DMS53 treated with DMSO at 0.1 percent for 48 hours (cell line): ENCODE data around the gene DLK1.

Source experiments
- DNase-seq: peaks from one replicate; lab custom pipeline; 2025; ENCODE audit not compliant: unreplicated experiment; lab: John Stamatoyannopoulos, UW

DLK1 gene

DNA sequence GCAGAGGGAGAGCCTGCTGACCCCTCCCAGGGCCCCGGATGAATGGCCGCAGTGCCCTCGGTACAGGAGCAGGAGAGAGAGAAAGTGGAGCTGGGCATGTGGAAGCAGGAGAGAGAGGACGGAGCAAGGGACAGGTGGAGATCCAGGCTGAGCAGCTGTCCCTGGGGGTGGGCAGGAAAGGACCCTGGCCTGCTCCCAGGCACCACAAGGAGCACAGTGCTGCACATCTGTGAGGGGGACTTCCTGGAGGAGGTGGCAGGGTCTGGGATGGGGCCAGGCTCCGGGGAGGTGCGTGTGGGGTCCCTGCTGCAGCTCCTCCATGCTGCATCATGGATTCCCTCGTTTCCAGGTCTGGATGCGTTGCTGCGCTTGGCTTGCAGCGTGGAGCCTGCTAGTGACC is 13.0 kb upstream of the DLK1 start:
- no peak for DNase-seq

- no peak for DNase-seq
Observed at GRCh38 chr14:100714258-100714892, 12.3 kb upstream of the DLK1 start.

GRCh38 chr14:100715332-100715731 is 11.4 kb upstream of the DLK1 start:
- DNase-seq = no peak

GRCh38 chr14:100715803-100716202 is 10.9 kb upstream of the DLK1 start:
- DNase-seq = no peak

DNA sequence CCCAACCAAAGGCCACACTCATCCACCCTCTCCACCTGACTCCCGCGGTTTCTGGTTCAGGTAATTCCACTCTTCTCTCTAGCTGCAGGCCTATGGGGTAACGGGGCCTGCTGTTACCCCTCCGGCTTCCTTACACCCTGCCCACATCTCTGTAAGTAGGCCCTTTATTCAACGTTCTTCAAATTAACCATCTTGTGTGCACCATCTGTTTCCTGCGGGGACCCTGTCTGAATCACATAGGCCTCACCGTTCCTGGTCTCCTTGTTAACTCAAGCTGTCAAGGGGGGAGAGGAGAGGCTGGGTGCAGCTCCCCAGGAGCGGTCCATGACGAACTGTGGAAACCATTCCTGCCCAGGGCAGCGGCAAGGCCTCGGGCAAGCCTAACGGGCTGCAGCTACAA is 9.3 kb upstream of the DLK1 start:
- no peak for DNase-seq

DNA sequence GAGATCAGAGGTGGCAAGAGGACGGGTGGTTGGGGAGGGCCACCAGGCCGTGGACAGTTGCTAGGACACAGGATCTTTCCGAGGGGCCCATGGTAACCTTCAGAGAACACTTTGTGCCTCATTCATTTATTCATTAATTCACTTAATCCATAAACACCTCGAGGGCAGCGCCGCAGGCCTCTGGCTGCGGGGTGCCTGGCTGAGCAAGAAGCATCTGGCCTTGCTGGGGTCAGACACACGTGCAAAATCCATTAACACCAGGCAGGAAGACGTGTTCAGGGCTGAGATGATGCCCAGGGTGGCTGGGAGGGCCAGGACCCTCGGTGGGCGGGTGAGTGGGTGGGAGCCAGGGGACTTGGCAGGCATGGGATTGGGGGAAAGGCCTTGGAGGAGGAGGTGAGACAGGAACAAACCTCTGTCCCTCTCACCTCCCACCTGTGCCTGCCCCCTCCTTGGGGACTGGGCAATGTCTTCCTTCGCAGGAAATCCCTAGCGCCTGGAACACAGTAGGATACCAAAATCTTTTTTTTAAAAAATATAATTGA is 6.6 kb upstream of the DLK1 start:
- no peak for DNase-seq

- DNase-seq = no peak
Observed at GRCh38 chr14:100721568-100721967, 5.1 kb upstream of the DLK1 start.

DNA sequence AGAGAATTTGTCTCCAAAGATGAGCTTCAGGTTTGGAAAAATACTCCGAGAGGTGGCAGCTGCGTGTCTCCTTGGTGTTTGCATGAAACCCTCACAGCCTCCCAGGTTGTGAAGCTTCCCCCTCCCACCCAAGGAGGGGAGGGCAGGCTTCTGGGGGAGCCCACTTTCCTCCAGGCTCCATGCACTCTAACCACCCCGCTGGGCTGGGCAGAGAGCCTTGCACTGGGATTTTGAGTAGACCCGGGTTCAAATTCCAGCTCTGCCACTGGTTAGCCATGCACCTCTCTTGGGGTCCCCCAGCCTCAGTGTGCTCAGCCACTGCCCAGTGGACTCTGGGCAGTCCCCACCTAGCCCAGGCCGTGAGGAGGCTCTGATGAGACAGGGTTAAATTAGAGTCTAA is 4.3 kb upstream of the DLK1 start:
- DNase-seq = no peak

GRCh38 chr14:100723135-100723829 is 3.4 kb upstream of the DLK1 start:
- no peak for DNase-seq

DNA sequence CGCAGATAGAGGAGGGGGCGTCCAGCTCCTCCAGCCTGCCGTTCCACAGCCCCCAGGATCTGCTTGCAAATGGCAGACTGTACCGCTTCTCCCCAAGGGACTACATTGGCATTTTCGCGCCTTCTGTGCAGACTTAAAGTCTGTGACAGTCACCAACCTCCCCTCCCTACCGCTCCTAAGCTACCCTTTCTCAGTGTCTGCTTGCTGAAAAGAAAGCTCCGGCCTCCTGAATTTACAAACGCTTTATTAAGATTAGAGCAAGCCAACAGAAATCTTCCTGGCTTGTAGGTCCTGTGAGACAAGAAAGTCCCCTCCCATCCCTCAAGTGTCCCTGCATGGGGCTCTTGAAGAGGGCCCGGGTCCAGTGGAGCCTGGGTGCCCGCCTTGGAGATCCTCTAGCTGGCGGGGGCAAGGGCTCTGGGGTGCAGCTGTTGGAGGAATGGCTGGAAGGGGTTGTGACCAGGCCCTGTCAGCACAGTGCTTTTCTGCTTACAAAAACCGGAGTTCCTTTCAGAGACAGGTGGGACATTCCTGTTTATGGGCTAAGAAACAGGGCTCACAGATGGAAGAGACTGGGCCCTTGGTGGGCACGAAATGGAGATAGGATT is 2.8 kb upstream of the DLK1 start:
- DNase-seq = no peak

GRCh38 chr14:100724536-100724935 is 2.2 kb upstream of the DLK1 start:
- DNase-seq = no peak

DNA sequence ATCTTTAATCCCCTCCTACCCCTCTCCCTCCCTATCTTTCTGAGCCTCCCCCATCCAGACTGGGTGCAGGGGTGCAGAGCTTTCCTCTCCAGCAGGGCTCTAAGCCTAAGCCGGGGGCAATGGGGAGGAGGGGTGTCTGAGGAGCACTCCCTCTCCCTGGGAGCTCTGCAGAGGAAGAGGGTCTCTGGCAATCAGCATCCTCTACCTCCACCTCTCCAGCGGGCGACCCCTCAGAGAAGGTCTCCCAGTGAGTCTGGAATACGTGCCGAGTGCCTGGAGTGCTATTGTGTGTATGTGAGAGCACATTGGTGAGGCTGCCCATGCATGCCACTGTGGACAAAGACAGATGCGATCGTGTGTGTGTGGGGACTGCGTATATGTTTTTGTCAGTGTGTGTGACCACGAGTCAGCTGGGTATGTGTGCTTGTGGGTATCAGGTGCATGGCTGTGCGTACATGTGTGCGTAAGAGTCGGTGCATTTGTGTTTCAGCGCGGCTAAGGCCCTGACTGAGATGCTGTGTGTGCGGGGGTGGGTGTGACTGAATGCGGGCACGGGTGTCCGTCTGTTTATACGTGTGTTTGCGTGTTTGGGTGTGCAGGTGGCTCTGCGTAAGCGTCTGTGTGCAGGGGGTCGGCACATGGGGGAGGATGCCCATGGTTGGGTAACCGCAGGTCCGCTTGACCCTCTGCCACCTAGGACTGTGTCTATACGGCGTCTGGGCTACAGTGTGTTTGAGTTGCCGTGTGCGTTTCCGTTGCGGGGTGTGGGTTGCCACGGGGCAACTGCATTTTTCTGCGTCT is 905 bp upstream of the DLK1 start:
- no peak for DNase-seq

GRCh38 chr14:100727086-100727872 is 587 bp downstream of the DLK1 start:
- no peak for DNase-seq

DNA sequence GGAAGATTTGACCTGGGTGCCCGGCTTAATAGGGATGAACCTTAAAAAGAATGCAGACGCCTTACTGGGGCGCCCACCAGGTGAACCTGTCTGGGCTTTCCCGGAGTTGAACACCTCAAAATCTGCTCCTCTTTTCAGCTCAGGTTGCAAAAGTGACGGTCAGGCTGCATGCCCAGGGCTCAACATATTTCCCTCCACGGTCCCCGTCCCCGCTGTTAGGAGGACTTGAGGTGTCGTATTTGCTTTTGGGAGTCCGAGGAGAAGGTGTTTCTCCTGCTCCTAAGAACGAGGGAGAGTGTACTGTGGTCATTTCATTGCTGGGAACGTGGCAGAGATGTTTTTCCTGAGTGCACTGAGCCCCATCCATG is 1.2 kb downstream of the DLK1 start:
- no peak for DNase-seq

DNA sequence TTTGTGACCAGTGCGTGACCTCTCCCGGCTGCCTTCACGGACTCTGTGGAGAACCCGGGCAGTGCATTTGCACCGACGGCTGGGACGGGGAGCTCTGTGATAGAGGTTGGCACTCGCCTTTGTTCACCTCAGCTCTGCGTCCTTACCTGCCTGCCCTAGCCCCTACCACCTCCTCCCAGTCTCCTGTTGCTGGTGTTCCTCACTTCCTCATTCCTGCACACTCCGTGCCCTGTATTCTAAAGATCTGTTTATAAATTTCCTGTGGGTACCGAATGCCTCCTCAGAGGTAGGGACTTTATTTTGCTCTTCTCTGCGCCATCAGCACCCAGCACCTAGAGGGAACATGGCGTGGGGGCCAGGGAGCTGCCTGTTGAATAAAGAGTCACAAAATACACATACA is 2.3 kb downstream of the DLK1 start:
- no peak for DNase-seq

- DNase-seq = no peak
Observed at GRCh38 chr14:100729982-100730381, 3.3 kb downstream of the DLK1 start.

DNA sequence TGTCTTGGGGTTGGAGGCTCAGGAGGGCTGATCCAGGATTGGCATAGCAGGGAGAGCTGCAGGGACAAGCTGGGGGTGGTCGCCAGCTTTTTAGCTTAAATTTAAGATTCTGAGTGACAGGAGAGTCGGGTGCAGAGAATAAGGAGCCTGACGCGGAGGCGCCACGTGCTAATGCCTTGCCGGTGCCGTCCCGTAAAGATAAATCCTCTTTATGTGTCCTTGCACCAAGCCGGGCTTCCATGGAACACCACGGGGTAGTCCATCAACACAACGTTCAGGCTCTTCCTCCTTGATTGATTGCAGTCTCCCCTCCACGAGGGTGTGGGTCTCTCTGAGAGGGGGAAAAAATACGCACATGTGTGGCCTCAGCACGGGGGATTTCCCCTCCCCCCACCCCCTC is 3.9 kb downstream of the DLK1 start:
- DNase-seq = no peak

- no peak for DNase-seq
Observed at GRCh38 chr14:100731011-100731670, 4.4 kb downstream of the DLK1 start.

DNA sequence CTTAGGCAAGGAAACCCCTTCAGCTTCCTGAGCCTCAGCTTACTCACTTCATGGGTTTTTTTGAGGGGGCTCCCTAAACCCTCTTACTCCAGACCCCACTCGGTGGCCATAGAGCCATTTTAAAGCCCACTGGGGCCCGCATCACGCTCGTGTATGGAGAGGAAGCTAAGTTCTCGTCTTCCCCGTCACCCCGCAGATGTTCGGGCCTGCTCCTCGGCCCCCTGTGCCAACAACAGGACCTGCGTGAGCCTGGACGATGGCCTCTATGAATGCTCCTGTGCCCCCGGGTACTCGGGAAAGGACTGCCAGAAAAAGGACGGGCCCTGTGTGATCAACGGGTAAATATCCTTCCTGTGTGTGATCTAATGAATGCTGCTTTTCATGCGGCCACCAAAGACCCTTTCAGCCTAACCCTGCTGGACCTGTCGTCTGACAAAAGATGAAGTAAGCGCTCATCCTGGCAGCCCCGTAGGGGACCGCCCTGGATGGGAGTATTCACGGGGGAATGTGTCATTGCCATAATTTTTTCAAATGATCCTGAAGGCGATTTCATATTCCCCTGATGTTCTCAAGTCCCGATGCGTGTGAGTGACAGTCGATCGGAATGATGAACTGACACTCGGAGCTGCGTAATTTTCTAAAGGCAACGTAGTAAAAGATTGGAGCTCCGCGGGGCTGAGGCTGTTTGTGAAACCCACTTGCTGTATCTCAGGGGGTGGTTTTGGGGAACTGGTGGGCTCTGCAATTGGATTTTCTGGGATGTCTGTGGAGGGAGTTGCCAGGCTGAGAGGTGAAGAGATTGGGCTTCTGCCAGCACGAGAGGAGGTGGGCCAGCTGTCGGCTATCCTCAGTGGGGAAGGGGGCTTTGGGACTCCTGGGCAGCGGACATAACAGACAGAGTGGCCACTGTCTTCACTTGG is 5.4 kb downstream of the DLK1 start:
- no peak for DNase-seq
